ENCODE results near the gene CCDC152. TPM values are rescaled to one million over a fixed set of nuclear protein-coding genes. Genes with fewer than 3 reads are reported as not detected.

CCDC152 gene
- total RNA-seq, 4 donors from 2014 or later = 0.16 to 1.2 (median 1.1) TPM

- 91 to 100% methylated on average over 1 of the region's 1 CpG for WGBS, 2 donors (ENCODE audit: low coverage in 1 of 2)
Measured at GRCh38 chr5:42787845-42788244, 31.2 kb downstream of the CCDC152 start.

GRCh38 chr5:42791151-42791550, 34.5 kb downstream of the CCDC152 start:
- ATAC-seq = no peak
- Histone ChIP-seq H3K4me1 (no peaks in the 10 kb centered on the region), H3K27me3 (no peaks in the 10 kb centered on the region), H3K27ac (no peak overlapping the region), H3K9me3 (peaks cover 0 to 29% (median 0%) of the 10 kb centered on the region in 3 donors), H3K4me3 (no peak overlapping the region), H3K36me3 (no peaks in the 10 kb centered on the region)
- no peak for TF ChIP-seq EP300 (IDR thresholded peaks at IDR 0.05)
- TF ChIP-seq POLR2AphosphoS5 (IDR thresholded peaks at IDR 0.05) = no peak

More at GRCh38 chr5:42787845-42788244, 31.2 kb downstream of the CCDC152 start:
- no peak overlapping the region for H3K4me3 ChIP-seq
- no peaks in the 10 kb centered on the region for H3K27me3 ChIP-seq
- no peak for ATAC-seq
- H3K27ac ChIP-seq = no peak overlapping the region
- TF ChIP-seq POLR2A (IDR thresholded peaks at IDR 0.05) (no peak), POLR2AphosphoS5 (IDR thresholded peaks at IDR 0.05) (no peak), EP300 (IDR thresholded peaks at IDR 0.05) (no peak), CTCF (IDR thresholded peaks at IDR 0.05) (no peak)
- H3K9me3 ChIP-seq = peaks cover 0 to 40% (median 0%) of the 10 kb centered on the region in 3 donors
- no peaks in the 10 kb centered on the region for H3K36me3 ChIP-seq
- H3K4me1 ChIP-seq = no peaks in the 10 kb centered on the region

- Histone ChIP-seq H3K4me3 (no peak overlapping the region), H3K4me1 (no peaks in the 10 kb centered on the region), H3K27me3 (no peaks in the 10 kb centered on the region), H3K27ac (no peak overlapping the region), H3K9me3 (peaks cover 0 to 4% (median 0%) of the 10 kb centered on the region in 3 donors), H3K36me3 (peaks cover 0 to 38% of the 10 kb centered on the region in 2 donors)
- no peak for ATAC-seq
- TF ChIP-seq POLR2A (IDR thresholded peaks at IDR 0.05) = no peak
- TF ChIP-seq EP300 (IDR thresholded peaks at IDR 0.05) = no peak
- TF ChIP-seq CTCF (IDR thresholded peaks at IDR 0.05) = no peak
- no peak for TF ChIP-seq POLR2AphosphoS5 (IDR thresholded peaks at IDR 0.05)
- WGBS, 2 donors (ENCODE audit: low coverage in 1 of 2) = 87 to 94% methylated on average over 6 of the region's 6 CpGs
Measured at GRCh38 chr5:42798284-42799240, 41.9 kb downstream of the CCDC152 start.

GRCh38 chr5:42799241-42799608, 42.6 kb downstream of the CCDC152 start:
- Histone ChIP-seq H3K27me3 (no peaks in the 10 kb centered on the region), H3K36me3 (peaks cover 0 to 45% of the 10 kb centered on the region in 2 donors), H3K4me1 (no peaks in the 10 kb centered on the region), H3K4me3 (no peak overlapping the region), H3K9me3 (peaks cover 0 to 4% (median 0%) of the 10 kb centered on the region in 3 donors), H3K27ac (no peak overlapping the region)
- no peak for ATAC-seq
- TF ChIP-seq POLR2AphosphoS5 (IDR thresholded peaks at IDR 0.05) (no peak), POLR2A (IDR thresholded peaks at IDR 0.05) (no peak), EP300 (IDR thresholded peaks at IDR 0.05) (no peak), CTCF (IDR thresholded peaks at IDR 0.05) (no peak)

GRCh38 chr5:42799668-42800114, 43.1 kb downstream of the CCDC152 start:
- 83 to 92% methylated on average over 9 of the region's 9 CpGs for WGBS, 2 donors (ENCODE audit: low coverage in 1 of 2)
- no peak overlapping the region for H3K4me3 ChIP-seq
- ATAC-seq = no peak
- peaks cover 0 to 50% of the 10 kb centered on the region in 2 donors for H3K36me3 ChIP-seq
- peaks cover 0 to 4% (median 0%) of the 10 kb centered on the region in 3 donors for H3K9me3 ChIP-seq
- H3K4me1 ChIP-seq = no peaks in the 10 kb centered on the region
- H3K27me3 ChIP-seq = no peaks in the 10 kb centered on the region
- TF ChIP-seq POLR2AphosphoS5 (IDR thresholded peaks at IDR 0.05) (no peak), POLR2A (IDR thresholded peaks at IDR 0.05) (no peak), EP300 (IDR thresholded peaks at IDR 0.05) (no peak), CTCF (IDR thresholded peaks at IDR 0.05) (no peak)
- H3K27ac ChIP-seq = no peak overlapping the region
